HCT116 (cell line): ENCODE measurements around the gene TNIK. TPM values are rescaled to one million over a fixed set of nuclear protein-coding genes. Genes with fewer than 3 reads are reported as not detected.
A peak's percentile ranks its signal among the peaks of the same experiment; 100 is the strongest.
"Not testable (repeated sequence)": the region's sequence is repeated elsewhere in the genome, so short reads cannot be mapped to it uniquely, and the experiment has no call there.

Source experiments
- ATAC-seq: fragments of 200-7000 bp; cut with Tn5 transposase; 2 replicates; pipeline ENCODE4 v1.9.1; 2020; ENCODE audit warnings: mild to moderate bottlenecking, moderate library complexity
- BruUV-seq: library from RNA; stranded (reverse); fragments of 400-500 nt; replicated peaks from 2 replicates; lab custom pipeline; 2021; lab: Mats Ljungman, UMichigan
- CTCF ChIA-PET: fragments of 300-600 bp; sonication (Branson Sonifier 250); formaldehyde crosslinking; loops from one replicate; lab custom pipeline; 2021; ENCODE audit warnings: antibody characterized with exemption; lab: Charles Lee
- POLR2A ChIA-PET: fragments of 300-600, 350-600 bp; sonication (Branson Sonifier 250); formaldehyde crosslinking; loops from one replicate; lab custom pipeline; 2021; ENCODE audit warnings: antibody characterized with exemption; lab: Charles Lee
- RAD21 ChIA-PET, 2 experiments: fragments of 300-600 bp; sonication (Branson Sonifier 250); formaldehyde crosslinking; loops; one replicate each; lab custom pipeline; 2023; ENCODE audit warnings: low total read pairs in 2 of 2; ENCODE audit not compliant: uncharacterized antibody in 2 of 2, unreplicated experiment in 2 of 2, low non-redundant PET in 1 of 2; lab: Charles Lee
- DNase-seq: peaks from one replicate; pipeline ENCODE4 v3.0.0-alpha.2; 2010; ENCODE audit warnings: low read depth, low spot score
- H2AFZ ChIP-seq: fragments of 200-600 bp; shearing (Covaris generic), sonication (generic); 2 replicates; pipeline ENCODE4 v1.6.1; 2017; ENCODE audit warnings: low read depth, mixed run types, mixed read lengths, antibody characterized with exemption, low read length; ENCODE audit not compliant: poor library complexity, severe bottlenecking
- H3K27ac ChIP-seq: 2 replicates; pipeline ENCODE4 v1.5.1; 2012; ENCODE audit warnings: low read depth, low read length
- H3K27me3 ChIP-seq: fragments of 200-600 bp; sonication (generic); 2 replicates; pipeline ENCODE4 v1.6.1; 2016; ENCODE audit warnings: mixed run types, low read length, mixed read lengths; ENCODE audit not compliant: insufficient read depth
- H3K36me3 ChIP-seq, 2 experiments: fragments of 200-500 bp in 1 of 2; fragments of 200-600 bp in 1 of 2; sonication (Bioruptor generic) in 1 of 2; sonication (generic) in 1 of 2; 2 replicates each; pipeline versions ENCODE4 v1.5.1 to v1.6.1; 2014 to 2016; ENCODE audit warnings: low read length in 2 of 2, inconsistent platforms in 1 of 2, mixed read lengths in 1 of 2, mixed run types in 1 of 2; ENCODE audit not compliant: insufficient read depth in 2 of 2, control insufficient read depth in 1 of 2
- H3K4me1 ChIP-seq, 2 experiments: fragments of 200-600 bp in 1 of 2; sonication (generic) in 1 of 2; 2 replicates each; pipeline versions ENCODE4 v1.5.1 to v1.6.1; 2012 to 2017; ENCODE audit warnings: low read length in 2 of 2, inconsistent platforms in 1 of 2, mild to moderate bottlenecking in 1 of 2, mixed read lengths in 1 of 2, mixed run types in 1 of 2, moderate library complexity in 1 of 2; ENCODE audit not compliant: insufficient read depth in 2 of 2, control insufficient read depth in 1 of 2
- H3K4me2 ChIP-seq: fragments of 200-600 bp; sonication (generic); 2 replicates; pipeline ENCODE4 v1.6.1; 2017; ENCODE audit warnings: mixed run types, low read length, mixed read lengths
- H3K4me3 ChIP-seq, 2 experiments: fragments of 200-600 bp in 1 of 2; sonication (generic) in 1 of 2; replicated peaks in 1 of 2; 2 replicates each; pipeline ENCODE4 v1.5.1; 2011 to 2016; ENCODE audit warnings: low read length in 2 of 2, control low read depth in 1 of 2, low read depth in 1 of 2, mild to moderate bottlenecking in 1 of 2, mixed read lengths in 1 of 2, mixed run types in 1 of 2
- H3K79me2 ChIP-seq: fragments of 200-600 bp; sonication (generic); 2 replicates; pipeline ENCODE4 v1.6.1; 2017; ENCODE audit warnings: mild to moderate bottlenecking, mixed run types, low read length, moderate library complexity, mixed read lengths; ENCODE audit not compliant: insufficient read depth
- H3K9ac ChIP-seq: fragments of 200-600 bp; sonication (generic); 2 replicates; pipeline ENCODE4 v1.6.1; 2016; ENCODE audit warnings: low read length, mixed read lengths
- H3K9me2 ChIP-seq: fragments of 200-600 bp; sonication (generic), shearing (Covaris generic); 2 replicates; pipeline ENCODE4 v1.6.1; 2017; ENCODE audit warnings: mixed run types, mild to moderate bottlenecking, moderate library complexity; ENCODE audit not compliant: insufficient read depth
- H3K9me3 ChIP-seq, 2 experiments: fragments of 200-500 bp in 1 of 2; fragments of 200-600 bp in 1 of 2; sonication (Bioruptor generic) in 1 of 2; sonication (generic) in 1 of 2; 2 replicates each; pipeline ENCODE4 v1.6.1; 2014 to 2017; ENCODE audit warnings: low read length in 2 of 2, mixed read lengths in 2 of 2, inconsistent platforms in 1 of 2, low read depth in 1 of 2, mild to moderate bottlenecking in 1 of 2, mixed run types in 1 of 2, moderate library complexity in 1 of 2; ENCODE audit not compliant: control insufficient read depth in 1 of 2, insufficient read depth in 1 of 2
- H4K20me1 ChIP-seq: fragments of 200-600 bp; sonication (generic), shearing (Covaris generic); 2 replicates; pipeline ENCODE4 v1.6.1; 2017; ENCODE audit warnings: mixed run types, mild to moderate bottlenecking, moderate library complexity; ENCODE audit not compliant: insufficient read depth
- CBX3 ChIP-seq: IDR thresholded peaks from 2 replicates; pipeline ENCODE4 v1.6.1; 2012; ENCODE audit warnings: low read depth
- CEBPB ChIP-seq: IDR thresholded peaks from 2 replicates; pipeline ENCODE4 v1.6.1; 2012; ENCODE audit warnings: low read depth
- EZH2phosphoT487 ChIP-seq: fragments of 200-600 bp; IDR thresholded peaks from 2 replicates; pipeline ENCODE4 v1.6.1; 2018; ENCODE audit warnings: antibody characterized with exemption, borderline replicate concordance
- JUND ChIP-seq: IDR thresholded peaks from 2 replicates; pipeline ENCODE4 v1.6.1; 2012
- POLR2A ChIP-seq: IDR thresholded peaks from 2 replicates; pipeline ENCODE4 v1.7.0; 2011; ENCODE audit warnings: borderline replicate concordance; ENCODE audit not compliant: insufficient read depth, insufficient read length; ENCODE audit errors: extremely low read depth
- POLR2AphosphoS5 ChIP-seq: IDR thresholded peaks from 2 replicates; pipeline ENCODE4 v1.6.1; 2011; ENCODE audit warnings: mild to moderate bottlenecking, low read depth, low read length, moderate library complexity
- REST ChIP-seq: IDR thresholded peaks from 2 replicates; pipeline ENCODE4 v1.6.1; 2012; ENCODE audit warnings: low read depth
- SRF ChIP-seq: IDR thresholded peaks from 2 replicates; pipeline ENCODE4 v1.6.1; 2012; ENCODE audit warnings: low read depth
- TCF7L2 ChIP-seq: IDR thresholded peaks from 2 replicates; pipeline ENCODE4 v1.7.0; 2011; ENCODE audit warnings: borderline replicate concordance, inconsistent platforms; ENCODE audit not compliant: insufficient read depth, insufficient read length; ENCODE audit errors: extremely low read depth
- YY1 ChIP-seq: IDR thresholded peaks from 2 replicates; pipeline ENCODE4 v1.6.1; 2011; ENCODE audit warnings: low read length, low read depth, moderate library complexity, mild to moderate bottlenecking; ENCODE audit not compliant: insufficient replicate concordance; ENCODE audit errors: extremely low read depth
- ZNF274 ChIP-seq: fragments of 200-500 bp; sonication (Bioruptor generic); IDR thresholded peaks from 2 replicates; pipeline ENCODE4 v1.6.1; 2014; ENCODE audit warnings: mild to moderate bottlenecking, low read depth, low read length, inconsistent platforms
- intact Hi-C: fragments of 100-400 bp; cut with micrococcal nuclease; formaldehyde crosslinking; loops from 2 replicates; pipeline ENCODE4 v1.10.0; 2022
- total RNA-seq: library from RNA; stranded (reverse); gene quantifications from one replicate; pipeline ENCODE4 v1.2.1, GENCODE V29; 2021; ENCODE audit not compliant: unreplicated experiment
- TF ChIP-seq, protein P1 (sequence below): IDR thresholded peaks from 2 replicates; pipeline ENCODE4 v1.6.1; 2012

Gene TNIK
- total RNA-seq, 1 experiment from 2014 or later, result 24.1 TPM

DNA sequence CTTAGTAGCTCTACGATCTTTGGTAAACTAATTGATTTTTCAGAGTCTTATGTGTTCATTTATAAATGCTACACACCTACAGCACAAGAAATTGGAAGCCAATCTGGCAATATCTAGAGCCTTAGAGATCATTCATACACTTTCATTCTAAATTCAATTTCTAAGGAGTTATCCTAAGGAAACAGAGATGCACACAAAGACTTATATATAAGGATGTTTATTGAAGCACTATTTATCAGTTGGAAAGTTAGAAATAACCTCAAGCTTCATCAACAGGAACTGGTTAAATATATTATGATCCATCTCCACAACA, 12.7 kb downstream of the TNIK start:
- H3K27me3 ChIP-seq, CTCF ChIA-PET, DNase-seq, H3K9me2 ChIP-seq, H3K9ac ChIP-seq, H3K9me3 ChIP-seq, H4K20me1 ChIP-seq, intact Hi-C loops, H3K27ac ChIP-seq, H3K36me3 ChIP-seq, RAD21 ChIA-PET, H3K79me2 ChIP-seq, BruUV-seq: not testable (repeated sequence)
- H3K4me1 ChIP-seq, result peaks cover 6 to 15% of the 10 kb centered on the region in 2 experiments; a peak in 3 of 4 replicates
- peak overlapping the region in 1 of 2 experiments; percentile 13; a peak in 1 of 4 replicates for H3K4me3 ChIP-seq
- peak overlapping the region; percentile 65 for H3K4me2 ChIP-seq
- ATAC-seq, result peak; percentile 50
- H2AFZ ChIP-seq, result peak overlapping the region; percentile 36
- POLR2A ChIA-PET, result interaction anchor here (1.0 to 1.2 kb wide), 2 partner anchors 12 to 13 kb away, joined by 3 to 7 read pairs; partner anchors contain the start of gene TNIK

- H3K9me2 ChIP-seq, result no peaks in the 10 kb centered on the region
- H2AFZ ChIP-seq, result peak overlapping the region; percentile 36
- BruUV-seq, result no TSS peak
- peak; percentile 95 for ATAC-seq
- CTCF ChIA-PET, result no interaction called here
- peak overlapping the region; percentile 65 for H3K4me2 ChIP-seq
- no peak overlapping the region for H3K9ac ChIP-seq
- peak; percentile 84 for DNase-seq
- no peak overlapping the region for H3K27ac ChIP-seq
- intact Hi-C loops, result no loop called here
- H3K79me2 ChIP-seq, result no peaks in the 10 kb centered on the region
- POLR2A ChIA-PET, result interaction anchor here (1.0 to 1.2 kb wide), 2 partner anchors 11 to 13 kb away, joined by 3 to 7 read pairs; partner anchors contain the start of gene TNIK
- no peaks in the 10 kb centered on the region for H3K36me3 ChIP-seq
- H3K4me3 ChIP-seq, result peak overlapping the region in 1 of 2 experiments; percentile 13; a peak in 1 of 4 replicates
- H3K27me3 ChIP-seq, result no peaks in the 10 kb centered on the region
- RAD21 ChIA-PET, result interaction anchor here in 1 of 2 experiments (0.6 kb wide), 1 partner anchor 334 kb away, joined by 7 read pairs; no protein-coding TSS in a partner anchor
- no peaks in the 10 kb centered on the region for H4K20me1 ChIP-seq
- no peaks in the 10 kb centered on the region for H3K9me3 ChIP-seq
- peaks cover 6 to 15% of the 10 kb centered on the region in 2 experiments; a peak in 3 of 4 replicates for H3K4me1 ChIP-seq
- TF ChIP-seq SRF (peak; percentile 74), YY1 (no peak), CEBPB (peak; percentile 49; the same call in 1 of the 2 replicates), ZNF274 (no peak), REST (no peak), CBX3 (peak; percentile 70), EZH2phosphoT487 (no peak), POLR2AphosphoS5 (peak; percentile 59; the same call in 1 of the 2 replicates), POLR2A (no peak), TCF7L2 (no peak), JUND (peak; percentile 91)
- TF ChIP-seq, protein P1, sequence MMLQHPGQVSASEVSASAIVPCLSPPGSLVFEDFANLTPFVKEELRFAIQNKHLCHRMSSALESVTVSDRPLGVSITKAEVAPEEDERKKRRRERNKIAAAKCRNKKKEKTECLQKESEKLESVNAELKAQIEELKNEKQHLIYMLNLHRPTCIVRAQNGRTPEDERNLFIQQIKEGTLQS, result no peak; the same call in 1 of the 2 replicates
Observed at GRCh38 chr3:171446801-171447578, 13.2 kb downstream of the TNIK start.
